WI38 (cell line): ENCODE data around the gene CLIC5.
A peak's percentile ranks its signal among the peaks of the same experiment; 100 is the strongest.

Experiments
- H3K4me3 ChIP-seq: 2 replicates; pipeline ENCODE4 v1.5.1; 2011; ENCODE audit warnings: low read depth, mild to moderate bottlenecking, control low read depth, low read length
- TF ChIP-seq, protein P1 (sequence below): IDR thresholded peaks from 2 replicates; pipeline ENCODE4 v1.5.1; 2012; ENCODE audit warnings: low read depth, mild to moderate bottlenecking, control low read depth, low read length

The CLIC5 gene

DNA sequence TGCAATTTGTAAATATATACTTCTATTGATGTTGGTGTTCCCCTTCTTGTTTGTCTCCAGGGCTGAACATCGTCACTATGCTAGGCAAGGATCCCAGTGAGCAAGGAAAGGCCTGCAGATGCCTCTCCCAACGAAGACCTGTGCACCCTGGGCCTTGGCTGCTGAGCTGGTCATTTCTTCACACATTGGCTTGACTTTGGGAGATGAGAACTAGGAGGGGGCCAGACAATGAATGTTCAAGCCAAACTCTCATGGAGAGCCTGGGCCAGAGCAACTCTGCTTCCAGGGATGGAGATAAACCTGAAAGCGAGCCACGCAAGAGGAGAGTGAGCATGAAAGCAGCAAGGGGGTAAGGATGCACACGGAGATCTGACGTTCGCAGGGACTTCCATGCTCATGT, 104.0 kb downstream of the CLIC5 start:
- no peak overlapping the region for H3K4me3 ChIP-seq
- TF ChIP-seq, protein P1, sequence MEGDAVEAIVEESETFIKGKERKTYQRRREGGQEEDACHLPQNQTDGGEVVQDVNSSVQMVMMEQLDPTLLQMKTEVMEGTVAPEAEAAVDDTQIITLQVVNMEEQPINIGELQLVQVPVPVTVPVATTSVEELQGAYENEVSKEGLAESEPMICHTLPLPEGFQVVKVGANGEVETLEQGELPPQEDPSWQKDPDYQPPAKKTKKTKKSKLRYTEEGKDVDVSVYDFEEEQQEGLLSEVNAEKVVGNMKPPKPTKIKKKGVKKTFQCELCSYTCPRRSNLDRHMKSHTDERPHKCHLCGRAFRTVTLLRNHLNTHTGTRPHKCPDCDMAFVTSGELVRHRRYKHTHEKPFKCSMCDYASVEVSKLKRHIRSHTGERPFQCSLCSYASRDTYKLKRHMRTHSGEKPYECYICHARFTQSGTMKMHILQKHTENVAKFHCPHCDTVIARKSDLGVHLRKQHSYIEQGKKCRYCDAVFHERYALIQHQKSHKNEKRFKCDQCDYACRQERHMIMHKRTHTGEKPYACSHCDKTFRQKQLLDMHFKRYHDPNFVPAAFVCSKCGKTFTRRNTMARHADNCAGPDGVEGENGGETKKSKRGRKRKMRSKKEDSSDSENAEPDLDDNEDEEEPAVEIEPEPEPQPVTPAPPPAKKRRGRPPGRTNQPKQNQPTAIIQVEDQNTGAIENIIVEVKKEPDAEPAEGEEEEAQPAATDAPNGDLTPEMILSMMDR, result no peak

DNA sequence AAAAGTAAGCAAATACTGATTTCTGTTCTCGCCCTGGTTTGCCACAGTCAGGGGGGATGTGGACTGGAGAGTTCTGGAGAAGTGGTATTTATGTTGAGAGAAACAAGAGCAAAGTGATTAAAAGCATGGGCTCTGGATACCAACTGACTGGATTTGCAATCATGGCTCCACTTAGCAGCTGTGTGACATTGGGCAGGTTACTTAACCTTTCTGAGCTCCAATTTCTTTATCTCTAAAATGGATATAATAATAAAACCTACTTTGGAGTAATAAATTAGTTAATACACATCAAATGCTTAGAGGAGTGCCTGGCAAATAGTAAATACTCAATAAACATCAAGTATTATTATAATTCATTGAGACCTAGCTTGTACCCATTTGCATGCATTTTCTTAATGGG, 111.7 kb downstream of the CLIC5 start:
- TF ChIP-seq, protein P1, result no peak
- no peak overlapping the region for H3K4me3 ChIP-seq

DNA sequence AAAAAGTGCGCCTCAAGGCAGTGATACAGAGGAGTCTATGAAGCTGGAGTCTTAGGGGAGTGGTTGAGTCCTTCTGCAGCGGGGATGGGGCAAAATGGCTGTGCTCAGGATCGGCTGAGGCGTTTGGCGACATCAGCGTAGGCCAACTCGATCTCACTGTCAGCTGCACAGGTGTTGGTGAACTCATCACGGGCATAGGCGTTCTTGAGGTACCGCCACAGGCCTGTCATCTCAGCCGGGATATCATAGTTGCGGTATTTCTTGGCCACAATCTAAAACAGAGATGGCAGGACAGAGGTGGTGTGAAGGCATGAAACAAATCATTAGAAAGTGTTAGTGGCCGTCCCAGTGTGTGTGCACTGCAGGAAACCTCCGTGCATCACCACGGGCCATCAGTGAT, 112.7 kb downstream of the CLIC5 start:
- no peak overlapping the region for H3K4me3 ChIP-seq
- TF ChIP-seq, protein P1, result no peak

DNA sequence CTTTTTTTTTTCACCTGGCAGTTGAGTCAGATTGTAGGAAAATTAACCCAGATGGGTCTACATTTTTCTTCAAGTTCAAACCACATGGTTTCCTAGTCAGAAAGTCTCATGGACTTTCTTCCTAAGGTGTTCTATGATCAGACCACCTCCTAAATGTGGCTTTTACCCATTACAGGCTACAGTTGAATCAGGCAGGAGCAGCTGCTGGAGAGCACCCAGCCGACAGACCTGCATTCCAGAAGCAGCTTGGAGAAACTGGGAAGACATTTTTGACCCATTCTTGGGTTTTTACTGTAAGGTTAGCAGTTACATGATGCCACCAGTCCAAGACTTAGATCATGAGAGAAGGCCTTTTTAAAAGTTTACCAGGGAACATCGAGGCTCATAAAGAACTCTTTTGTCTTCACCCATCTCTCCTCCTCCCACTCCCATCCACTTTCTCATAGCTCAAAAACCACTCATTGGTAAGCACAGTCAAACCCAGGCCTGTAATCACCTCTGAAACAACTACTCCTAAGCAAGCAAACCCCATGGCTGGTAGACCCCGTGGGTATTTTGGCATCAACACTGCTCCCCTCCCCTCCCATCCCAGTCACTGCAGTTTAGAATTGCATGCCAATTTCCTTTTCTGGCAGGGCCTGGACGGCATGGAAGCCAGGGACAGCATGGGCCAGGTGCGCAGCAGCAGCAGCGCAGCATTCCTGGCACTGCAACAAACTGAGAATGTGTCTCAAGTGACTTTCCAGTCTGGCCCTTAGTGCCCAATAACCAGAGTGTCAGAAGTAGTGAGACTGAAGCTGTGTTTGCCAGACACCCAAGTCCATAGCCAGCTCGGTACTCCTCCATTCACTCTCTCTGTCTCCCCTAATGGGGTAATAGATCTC, 113.7 kb downstream of the CLIC5 start:
- no peak overlapping the region for H3K4me3 ChIP-seq
- TF ChIP-seq, protein P1, result 0 out of 2 replicates have a peak, but pooled peaks have one; percentile 2

DNA sequence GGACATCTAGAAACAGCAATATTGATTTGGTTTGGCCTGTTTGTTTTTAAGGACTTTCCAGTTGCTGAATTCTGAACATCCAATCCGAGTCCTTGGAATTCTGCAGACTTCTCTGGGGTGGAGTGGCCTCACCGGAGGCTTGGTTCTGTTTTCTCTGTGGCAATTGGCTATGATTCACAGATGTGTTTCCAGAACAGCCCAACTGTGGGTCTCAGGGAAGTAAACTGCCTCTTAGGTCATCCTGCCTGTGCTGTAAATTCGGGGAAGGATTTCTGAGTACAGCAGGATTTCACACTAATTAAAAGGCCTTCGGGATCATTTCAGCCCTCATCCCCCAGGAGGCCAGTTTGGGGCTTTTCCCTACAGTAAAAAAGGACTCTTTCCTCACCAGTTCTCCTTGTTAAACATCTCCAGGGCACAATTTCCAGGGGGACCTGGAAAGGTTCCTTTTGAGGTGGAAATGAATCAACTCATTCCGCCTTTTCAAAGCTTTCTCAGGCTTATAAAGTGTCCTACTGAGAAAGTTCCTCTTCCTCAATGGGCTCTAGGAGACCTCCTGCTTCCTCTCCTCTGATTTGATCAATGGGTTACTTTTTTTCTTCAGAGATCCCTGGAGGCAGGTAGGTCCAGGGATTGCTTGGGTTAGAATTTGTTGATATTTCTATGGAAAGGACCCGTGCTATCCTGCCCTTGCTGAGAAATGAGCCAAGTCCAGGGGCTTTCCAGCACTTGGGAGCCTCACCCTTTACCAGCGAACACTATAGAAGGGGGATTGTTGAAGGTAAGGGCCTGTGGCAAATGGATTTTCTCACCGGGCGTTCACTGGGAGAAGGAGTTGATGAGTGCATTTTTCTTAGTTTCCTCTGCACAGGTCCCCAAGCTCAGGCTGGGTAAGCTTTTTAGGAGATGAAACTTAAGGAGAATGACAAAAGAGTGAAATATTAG, 114.6 kb downstream of the CLIC5 start:
- TF ChIP-seq, protein P1, result no peak
- no peak overlapping the region for H3K4me3 ChIP-seq

DNA sequence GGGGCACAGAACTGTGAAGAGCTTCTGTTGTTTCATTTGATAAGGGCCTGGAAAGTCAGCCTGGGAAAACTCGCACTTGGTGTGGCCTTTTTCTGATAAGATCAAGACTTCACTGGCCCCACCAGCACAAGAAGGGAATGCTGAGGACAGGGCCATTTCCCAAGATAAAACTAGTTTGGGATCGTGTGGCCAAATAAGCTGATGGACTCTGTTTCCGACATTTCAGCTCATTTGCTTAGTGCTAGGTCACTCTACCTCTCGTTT, 116.0 kb downstream of the CLIC5 start:
- no peak overlapping the region for H3K4me3 ChIP-seq
- TF ChIP-seq, protein P1, result no peak
